ENCODE measurements around the gene C8A.

C8A gene

DNA sequence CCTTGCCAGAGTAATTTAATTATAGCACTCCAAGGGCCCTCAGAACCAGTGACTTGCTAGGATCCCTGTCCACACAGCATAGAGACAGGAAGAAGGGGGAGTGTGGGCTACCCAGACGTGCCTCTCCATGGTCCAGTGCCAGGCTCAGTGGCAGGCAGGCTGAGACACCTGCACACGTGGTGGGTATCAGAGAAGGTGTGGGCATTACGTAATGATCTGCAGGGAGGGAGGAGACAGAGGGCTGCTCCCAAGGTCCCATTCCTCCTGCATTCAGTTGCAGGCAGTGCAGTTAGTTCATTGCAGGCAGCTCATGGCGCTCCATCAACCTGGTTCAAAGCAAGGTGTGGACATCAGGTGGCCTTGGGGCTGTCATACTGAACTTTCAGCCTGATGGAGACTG lies 61.4 kb downstream of the C8A start:
- Histone ChIP-seq H3K9me3 (replicated peaks; ENCODE audit: low read length) (no peaks in the 10 kb centered on the region), H3K9ac (ENCODE audit: low read depth, low read length) (no peak overlapping the region), H3K4me2 (ENCODE audit: low read length) (no peak overlapping the region), H3K4me1 (ENCODE audit: control insufficient read depth, insufficient read depth, low read length) (no peaks in the 10 kb centered on the region), H3K27me3 (ENCODE audit: control insufficient read depth, insufficient read depth, low read length) (no peaks in the 10 kb centered on the region), H3K4me3 (ENCODE audit: low read length) (no peak overlapping the region), H3K36me3 (ENCODE audit: insufficient read depth, low read length) (no peaks in the 10 kb centered on the region)

DNA sequence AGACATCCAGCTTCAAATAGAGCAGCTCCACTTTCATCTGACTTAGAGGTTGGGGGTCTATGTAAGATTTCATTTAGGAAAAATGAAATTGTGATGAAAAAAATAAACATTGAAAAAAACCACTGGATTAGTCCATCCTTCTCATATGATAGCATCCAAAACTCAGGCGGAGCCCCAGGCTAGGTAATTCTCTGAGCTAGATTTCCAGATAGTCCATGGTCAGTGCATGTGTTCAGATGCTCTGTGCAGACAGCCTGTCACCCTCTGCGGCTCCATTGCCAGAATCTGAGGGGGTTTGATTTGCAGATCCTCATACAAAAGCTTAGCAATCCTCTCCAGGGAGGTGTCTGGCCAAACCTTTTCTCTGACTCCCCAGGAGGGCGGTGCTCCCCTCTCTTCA lies 62.0 kb downstream of the C8A start:
- Histone ChIP-seq H3K9me3 (replicated peaks; ENCODE audit: low read length) (no peaks in the 10 kb centered on the region), H3K4me3 (ENCODE audit: low read length) (no peak overlapping the region), H3K27me3 (ENCODE audit: control insufficient read depth, insufficient read depth, low read length) (no peaks in the 10 kb centered on the region), H3K4me2 (ENCODE audit: low read length) (no peak overlapping the region), H3K36me3 (ENCODE audit: insufficient read depth, low read length) (no peaks in the 10 kb centered on the region), H3K4me1 (ENCODE audit: control insufficient read depth, insufficient read depth, low read length) (no peaks in the 10 kb centered on the region), H3K9ac (ENCODE audit: low read depth, low read length) (no peak overlapping the region)

DNA sequence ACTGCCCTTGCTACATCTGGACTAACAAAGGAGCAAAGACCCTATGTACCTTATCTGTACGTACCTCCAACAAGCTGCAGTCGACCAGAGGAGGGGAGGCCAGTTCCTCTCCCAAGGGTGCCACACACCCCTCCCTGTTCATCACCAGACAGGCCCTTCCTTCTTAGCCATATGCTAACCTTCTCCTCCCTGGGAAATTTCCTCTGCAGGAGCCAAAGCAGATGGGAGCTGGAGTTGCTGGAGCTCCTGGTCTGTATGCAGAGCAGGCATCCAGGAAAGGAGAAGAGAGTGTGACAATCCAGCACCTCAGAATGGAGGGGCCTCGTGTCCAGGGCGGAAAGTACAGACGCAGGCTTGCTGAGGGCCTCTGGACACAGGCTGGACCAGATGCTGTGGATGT lies 62.8 kb downstream of the C8A start:
- no peak overlapping the region for H3K9ac ChIP-seq (ENCODE audit: low read depth, low read length)
- H3K27me3 ChIP-seq (ENCODE audit: control insufficient read depth, insufficient read depth, low read length): no peaks in the 10 kb centered on the region
- no peak overlapping the region for H3K4me3 ChIP-seq (ENCODE audit: low read length)
- no peaks in the 10 kb centered on the region for H3K4me1 ChIP-seq (ENCODE audit: control insufficient read depth, insufficient read depth, low read length)
- H3K4me2 ChIP-seq (ENCODE audit: low read length): no peak overlapping the region
- H3K36me3 ChIP-seq (ENCODE audit: insufficient read depth, low read length): no peaks in the 10 kb centered on the region
- no peaks in the 10 kb centered on the region for H3K9me3 ChIP-seq (replicated peaks; ENCODE audit: low read length)

DNA sequence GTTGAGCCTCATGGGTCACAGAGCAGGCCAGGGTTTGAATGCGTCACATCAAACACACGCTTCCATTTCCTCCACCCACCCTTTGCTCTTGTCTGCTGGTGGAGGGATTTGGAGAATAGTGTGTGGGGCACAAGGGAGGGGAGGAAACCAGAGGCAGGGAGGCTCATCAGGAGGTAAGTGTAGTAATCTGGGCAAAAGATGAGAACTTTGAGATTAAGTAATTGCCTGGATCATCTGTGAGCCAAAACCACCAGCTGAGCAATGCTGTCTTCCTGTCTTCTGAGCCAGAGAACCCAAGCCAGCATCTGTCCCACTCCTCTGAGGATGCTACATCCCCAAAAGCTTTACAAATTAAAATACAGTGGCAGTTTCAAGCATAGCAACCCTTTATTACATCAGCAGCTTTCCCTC lies 66.0 kb downstream of the C8A start:
- Histone ChIP-seq H3K27me3 (ENCODE audit: control insufficient read depth, insufficient read depth, low read length) (no peaks in the 10 kb centered on the region), H3K4me2 (ENCODE audit: low read length) (no peak overlapping the region), H3K4me3 (ENCODE audit: low read length) (no peak overlapping the region), H3K9me3 (replicated peaks; ENCODE audit: low read length) (no peaks in the 10 kb centered on the region), H3K36me3 (ENCODE audit: insufficient read depth, low read length) (no peaks in the 10 kb centered on the region), H3K9ac (ENCODE audit: low read depth, low read length) (no peak overlapping the region), H3K4me1 (ENCODE audit: control insufficient read depth, insufficient read depth, low read length) (no peaks in the 10 kb centered on the region)

DNA sequence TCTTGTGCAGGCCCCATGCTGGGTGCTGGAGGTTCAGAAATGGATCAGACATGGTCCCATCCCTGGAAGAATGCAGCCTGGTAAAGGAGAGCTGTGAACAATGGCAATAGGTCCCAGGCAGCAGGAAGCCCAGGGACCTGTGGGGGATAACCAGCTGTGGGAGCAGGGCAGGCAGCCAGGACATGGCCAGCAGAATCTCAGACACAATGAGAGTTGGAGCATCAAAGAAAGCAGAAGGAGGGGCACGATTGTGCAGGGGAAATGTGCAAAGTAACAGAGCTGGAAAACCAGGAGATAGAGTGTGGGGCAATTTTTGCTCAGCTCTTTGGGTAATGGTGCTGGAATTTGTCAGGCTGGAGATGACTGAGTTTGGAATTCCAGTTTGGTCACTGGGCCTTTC lies 66.9 kb downstream of the C8A start:
- Histone ChIP-seq H3K27me3 (ENCODE audit: control insufficient read depth, insufficient read depth, low read length) (no peaks in the 10 kb centered on the region), H3K4me3 (ENCODE audit: low read length) (no peak overlapping the region), H3K9me3 (replicated peaks; ENCODE audit: low read length) (no peaks in the 10 kb centered on the region), H3K36me3 (ENCODE audit: insufficient read depth, low read length) (no peaks in the 10 kb centered on the region), H3K4me2 (ENCODE audit: low read length) (no peak overlapping the region), H3K4me1 (ENCODE audit: control insufficient read depth, insufficient read depth, low read length) (no peaks in the 10 kb centered on the region), H3K9ac (ENCODE audit: low read depth, low read length) (no peak overlapping the region)

DNA sequence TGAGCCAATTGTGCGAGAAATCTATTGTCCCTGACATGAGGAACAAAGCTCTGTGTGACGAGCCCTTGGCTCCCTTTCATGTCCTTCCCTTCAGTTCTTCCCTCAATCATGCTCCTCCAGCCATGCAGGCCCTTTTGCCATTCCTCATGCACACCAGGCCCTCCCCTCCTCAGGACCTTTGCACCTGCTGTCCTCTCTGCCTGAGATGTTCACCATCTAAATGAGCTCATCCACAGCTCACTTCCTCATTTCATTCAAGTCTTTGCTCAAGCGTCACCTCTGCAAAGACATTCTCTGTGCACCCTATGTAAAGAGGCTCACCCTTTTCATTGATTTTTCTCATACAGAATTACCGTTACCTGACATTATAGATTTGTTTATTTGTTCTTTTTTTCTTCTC lies 67.5 kb downstream of the C8A start:
- H3K4me3 ChIP-seq (ENCODE audit: low read length): no peak overlapping the region
- no peak overlapping the region for H3K9ac ChIP-seq (ENCODE audit: low read depth, low read length)
- no peak overlapping the region for H3K4me2 ChIP-seq (ENCODE audit: low read length)
- H3K36me3 ChIP-seq (ENCODE audit: insufficient read depth, low read length): no peaks in the 10 kb centered on the region
- no peaks in the 10 kb centered on the region for H3K4me1 ChIP-seq (ENCODE audit: control insufficient read depth, insufficient read depth, low read length)
- no peaks in the 10 kb centered on the region for H3K9me3 ChIP-seq (replicated peaks; ENCODE audit: low read length)
- no peaks in the 10 kb centered on the region for H3K27me3 ChIP-seq (ENCODE audit: control insufficient read depth, insufficient read depth, low read length)

DNA sequence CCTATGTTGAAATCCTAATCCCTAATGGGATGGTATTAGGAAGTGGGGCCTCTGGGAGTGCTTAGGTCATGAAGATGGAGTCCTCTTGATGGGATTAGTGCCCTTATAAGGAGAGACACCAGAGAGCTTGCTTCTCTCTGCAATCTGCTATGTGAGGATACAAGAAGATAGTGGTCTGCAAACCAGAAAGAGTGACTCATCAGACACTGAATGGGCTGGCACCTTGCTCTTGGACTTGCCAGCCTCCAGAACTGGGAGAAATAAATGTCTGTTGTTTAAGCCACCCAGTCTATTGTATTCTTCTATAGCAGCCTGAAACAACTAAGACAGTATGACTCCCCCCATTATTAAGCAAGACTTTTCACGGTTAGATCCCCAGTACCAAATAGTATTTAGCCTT lies 67.9 kb downstream of the C8A start:
- H3K4me2 ChIP-seq (ENCODE audit: low read length): no peak overlapping the region
- no peak overlapping the region for H3K4me3 ChIP-seq (ENCODE audit: low read length)
- H3K9ac ChIP-seq (ENCODE audit: low read depth, low read length): no peak overlapping the region
- no peaks in the 10 kb centered on the region for H3K36me3 ChIP-seq (ENCODE audit: insufficient read depth, low read length)
- H3K27me3 ChIP-seq (ENCODE audit: control insufficient read depth, insufficient read depth, low read length): no peaks in the 10 kb centered on the region
- no peaks in the 10 kb centered on the region for H3K9me3 ChIP-seq (replicated peaks; ENCODE audit: low read length)
- H3K4me1 ChIP-seq (ENCODE audit: control insufficient read depth, insufficient read depth, low read length): no peaks in the 10 kb centered on the region

DNA sequence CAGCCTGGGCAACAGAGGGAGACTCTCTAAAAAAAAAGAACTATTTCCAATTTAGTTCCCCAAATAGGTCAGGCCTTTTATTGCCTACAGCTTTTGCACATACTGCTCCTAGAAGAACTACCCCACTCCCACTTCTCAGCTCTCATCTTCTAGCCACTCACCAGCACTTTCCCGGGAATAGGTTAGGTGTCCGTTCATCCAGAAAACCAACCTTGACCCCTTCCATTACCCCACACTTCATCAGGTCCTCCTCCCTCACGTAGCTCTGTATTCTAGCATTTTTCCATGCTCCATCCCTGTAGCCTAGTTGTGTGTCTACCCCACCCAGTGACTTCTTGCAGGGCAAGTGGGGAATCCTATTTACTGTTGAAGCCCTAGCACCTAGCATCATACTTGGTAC lies 68.6 kb downstream of the C8A start:
- Histone ChIP-seq H3K4me2 (ENCODE audit: low read length) (no peak overlapping the region), H3K36me3 (ENCODE audit: insufficient read depth, low read length) (no peaks in the 10 kb centered on the region), H3K27me3 (ENCODE audit: control insufficient read depth, insufficient read depth, low read length) (no peaks in the 10 kb centered on the region), H3K9me3 (replicated peaks; ENCODE audit: low read length) (no peaks in the 10 kb centered on the region), H3K4me1 (ENCODE audit: control insufficient read depth, insufficient read depth, low read length) (no peaks in the 10 kb centered on the region), H3K9ac (ENCODE audit: low read depth, low read length) (no peak overlapping the region), H3K4me3 (ENCODE audit: low read length) (no peak overlapping the region)

DNA sequence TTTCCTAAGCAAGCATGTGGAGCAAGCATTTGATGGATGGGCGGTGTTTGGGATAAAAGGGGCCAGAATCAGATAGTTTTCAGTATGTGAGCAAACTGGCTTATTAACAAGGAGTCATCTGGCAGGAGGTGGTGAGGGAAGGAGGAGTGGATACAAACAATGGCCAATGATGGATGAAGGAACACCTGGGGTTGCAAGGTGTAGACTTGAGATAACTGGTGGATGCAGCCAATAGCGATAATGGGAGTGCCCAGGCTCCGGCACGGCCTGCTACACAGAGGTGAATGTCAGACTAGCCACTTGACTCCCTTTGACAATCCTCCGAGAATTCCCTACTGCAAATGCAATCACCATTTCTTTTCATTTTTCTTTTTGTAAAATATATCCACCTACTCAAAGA lies 69.5 kb downstream of the C8A start:
- no peaks in the 10 kb centered on the region for H3K9me3 ChIP-seq (replicated peaks; ENCODE audit: low read length)
- no peaks in the 10 kb centered on the region for H3K36me3 ChIP-seq (ENCODE audit: insufficient read depth, low read length)
- no peak overlapping the region for H3K4me3 ChIP-seq (ENCODE audit: low read length)
- H3K4me1 ChIP-seq (ENCODE audit: control insufficient read depth, insufficient read depth, low read length): no peaks in the 10 kb centered on the region
- H3K4me2 ChIP-seq (ENCODE audit: low read length): no peak overlapping the region
- H3K9ac ChIP-seq (ENCODE audit: low read depth, low read length): no peak overlapping the region
- no peaks in the 10 kb centered on the region for H3K27me3 ChIP-seq (ENCODE audit: control insufficient read depth, insufficient read depth, low read length)

DNA sequence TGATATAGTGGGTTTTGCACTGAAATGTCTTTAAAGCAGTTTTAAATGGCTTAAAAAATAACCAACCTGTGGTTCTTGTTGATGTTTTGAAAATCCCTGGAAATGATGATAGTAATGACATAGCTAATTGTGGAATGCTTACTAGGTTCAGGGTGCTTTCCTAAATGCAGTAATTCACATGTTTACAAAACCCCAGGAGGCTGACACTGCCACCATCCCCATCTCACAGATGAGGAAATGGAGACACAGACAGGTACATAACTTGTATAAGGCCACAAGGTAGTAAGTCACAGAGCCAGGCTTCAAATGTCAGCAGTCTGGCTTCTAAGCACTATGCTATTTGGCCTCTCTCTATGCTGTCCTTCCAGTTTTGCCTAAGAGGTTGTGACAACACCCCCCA lies 70.6 kb downstream of the C8A start:
- no peaks in the 10 kb centered on the region for H3K4me1 ChIP-seq (ENCODE audit: control insufficient read depth, insufficient read depth, low read length)
- H3K9me3 ChIP-seq (replicated peaks; ENCODE audit: low read length): no peaks in the 10 kb centered on the region
- no peak overlapping the region for H3K9ac ChIP-seq (ENCODE audit: low read depth, low read length)
- H3K4me3 ChIP-seq (ENCODE audit: low read length): no peak overlapping the region
- H3K4me2 ChIP-seq (ENCODE audit: low read length): no peak overlapping the region
- H3K36me3 ChIP-seq (ENCODE audit: insufficient read depth, low read length): no peaks in the 10 kb centered on the region
- H3K27me3 ChIP-seq (ENCODE audit: control insufficient read depth, insufficient read depth, low read length): no peaks in the 10 kb centered on the region

DNA sequence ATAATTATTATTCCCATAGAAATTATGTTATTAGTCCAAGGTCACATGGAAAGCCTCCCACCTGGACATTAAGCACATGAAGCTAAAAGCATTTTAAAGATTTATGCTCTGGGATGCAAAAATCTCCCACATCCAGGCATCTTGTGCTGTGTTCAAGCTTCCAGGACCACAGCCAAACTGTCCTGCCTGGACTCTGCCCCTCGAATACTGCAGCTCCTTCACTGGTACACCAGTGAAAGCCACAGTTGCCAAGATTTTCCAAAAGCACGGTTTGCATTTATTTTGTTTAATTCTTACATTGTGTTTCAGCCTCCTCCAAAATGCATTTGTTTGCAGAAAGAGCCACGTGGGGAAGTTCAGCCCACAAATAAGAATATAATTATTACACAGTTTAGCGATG lies 72.6 kb downstream of the C8A start:
- Histone ChIP-seq H3K4me2 (ENCODE audit: low read length) (no peak overlapping the region), H3K27me3 (ENCODE audit: control insufficient read depth, insufficient read depth, low read length) (no peaks in the 10 kb centered on the region), H3K9me3 (replicated peaks; ENCODE audit: low read length) (no peaks in the 10 kb centered on the region)

DNA sequence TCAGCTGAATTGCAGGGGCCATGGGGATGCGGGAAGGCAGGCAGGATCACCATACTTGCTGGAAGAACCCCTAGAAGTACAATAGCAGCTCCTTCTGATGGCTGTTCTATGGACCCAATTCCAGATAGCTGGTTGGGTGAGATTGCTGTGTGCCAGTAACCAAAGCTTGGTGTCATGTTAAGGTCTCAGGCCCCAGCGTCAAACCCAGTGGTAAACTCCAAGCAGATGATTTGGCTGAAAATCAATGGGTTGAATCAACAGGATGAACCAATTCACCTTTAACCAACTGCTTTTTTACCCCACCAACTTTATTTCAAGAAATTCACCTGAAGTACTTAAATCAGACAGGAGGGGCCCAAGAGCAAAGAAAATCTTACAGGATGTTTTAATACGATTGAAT lies 73.4 kb downstream of the C8A start:
- Histone ChIP-seq H3K4me1 (ENCODE audit: control insufficient read depth, insufficient read depth, low read length) (no peaks in the 10 kb centered on the region), H3K4me2 (ENCODE audit: low read length) (no peak overlapping the region), H3K9me3 (replicated peaks; ENCODE audit: low read length) (no peaks in the 10 kb centered on the region), H3K4me3 (ENCODE audit: low read length) (no peak overlapping the region), H3K27me3 (ENCODE audit: control insufficient read depth, insufficient read depth, low read length) (no peaks in the 10 kb centered on the region), H3K9ac (ENCODE audit: low read depth, low read length) (no peak overlapping the region), H3K36me3 (ENCODE audit: insufficient read depth, low read length) (no peaks in the 10 kb centered on the region)

More for the DNA sequence above, 72.6 kb downstream of the C8A start:
- H3K36me3 ChIP-seq (ENCODE audit: insufficient read depth, low read length): no peaks in the 10 kb centered on the region
- no peak overlapping the region for H3K9ac ChIP-seq (ENCODE audit: low read depth, low read length)
- no peak overlapping the region for H3K4me3 ChIP-seq (ENCODE audit: low read length)
- no peaks in the 10 kb centered on the region for H3K4me1 ChIP-seq (ENCODE audit: control insufficient read depth, insufficient read depth, low read length)

DNA sequence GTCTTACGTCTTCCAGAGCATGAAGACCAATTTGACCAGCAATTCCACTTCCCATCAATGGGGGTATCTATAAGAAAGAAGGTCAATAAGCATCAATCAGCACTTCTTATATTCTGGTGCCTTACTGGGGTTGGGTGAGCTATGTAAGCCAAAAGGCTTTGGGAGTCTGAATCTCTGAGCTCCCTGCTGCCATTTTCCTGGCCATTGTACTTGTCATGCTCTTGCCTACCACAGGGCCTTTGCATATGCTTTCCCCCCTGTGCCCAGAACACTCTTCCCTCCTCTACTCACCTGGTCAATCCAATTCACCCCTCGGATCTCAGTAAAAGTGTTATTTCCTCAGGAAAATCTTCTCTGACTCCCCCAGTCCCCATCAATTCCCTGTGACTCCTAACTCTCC lies 74.9 kb downstream of the C8A start:
- Histone ChIP-seq H3K4me2 (ENCODE audit: low read length) (no peak overlapping the region), H3K4me3 (ENCODE audit: low read length) (no peak overlapping the region), H3K9me3 (replicated peaks; ENCODE audit: low read length) (no peaks in the 10 kb centered on the region), H3K4me1 (ENCODE audit: control insufficient read depth, insufficient read depth, low read length) (no peaks in the 10 kb centered on the region), H3K9ac (ENCODE audit: low read depth, low read length) (no peak overlapping the region), H3K27me3 (ENCODE audit: control insufficient read depth, insufficient read depth, low read length) (peaks cover 11% of the 10 kb centered on the region), H3K36me3 (ENCODE audit: insufficient read depth, low read length) (no peaks in the 10 kb centered on the region)
